OCI-LY1 (cell line): ENCODE data around the gene LOC128125822.

Source experiments
- CTCF ChIP-seq: fragments of 200-600 bp; sonication (generic), shearing (Covaris generic); IDR thresholded peaks from 2 replicates; pipeline ENCODE4 v1.5.1; 2017; ENCODE audit warnings: mild to moderate bottlenecking, antibody characterized with exemption, low read length, moderate library complexity, mixed read lengths
- EZH2 ChIP-seq: fragments of 200-600 bp; sonication (generic), shearing (Covaris generic); IDR thresholded peaks from 2 replicates; pipeline ENCODE4 v1.8.0; 2017; ENCODE audit warnings: borderline replicate concordance, mixed run types, mild to moderate bottlenecking, antibody characterized with exemption, low read length, moderate library complexity, mixed read lengths

- TF ChIP-seq CTCF (no peak), EZH2 (no peak)
Measured at GRCh38 chr6:63533026-63533425, 39.3 kb upstream of the LOC128125822 start.
